NCI-H1694 (cell line): ENCODE results near the gene TMC4.
A peak's percentile ranks its signal among the peaks of the same experiment; 100 is the strongest.
"Not testable (repeated sequence)": the region's sequence is repeated elsewhere in the genome, so short reads cannot be mapped to it uniquely, and the experiment has no call there.

ENCODE experiments used
- DNase-seq: peaks from one replicate; lab custom pipeline; 2025; lab: John Stamatoyannopoulos, UW

Gene TMC4

DNA sequence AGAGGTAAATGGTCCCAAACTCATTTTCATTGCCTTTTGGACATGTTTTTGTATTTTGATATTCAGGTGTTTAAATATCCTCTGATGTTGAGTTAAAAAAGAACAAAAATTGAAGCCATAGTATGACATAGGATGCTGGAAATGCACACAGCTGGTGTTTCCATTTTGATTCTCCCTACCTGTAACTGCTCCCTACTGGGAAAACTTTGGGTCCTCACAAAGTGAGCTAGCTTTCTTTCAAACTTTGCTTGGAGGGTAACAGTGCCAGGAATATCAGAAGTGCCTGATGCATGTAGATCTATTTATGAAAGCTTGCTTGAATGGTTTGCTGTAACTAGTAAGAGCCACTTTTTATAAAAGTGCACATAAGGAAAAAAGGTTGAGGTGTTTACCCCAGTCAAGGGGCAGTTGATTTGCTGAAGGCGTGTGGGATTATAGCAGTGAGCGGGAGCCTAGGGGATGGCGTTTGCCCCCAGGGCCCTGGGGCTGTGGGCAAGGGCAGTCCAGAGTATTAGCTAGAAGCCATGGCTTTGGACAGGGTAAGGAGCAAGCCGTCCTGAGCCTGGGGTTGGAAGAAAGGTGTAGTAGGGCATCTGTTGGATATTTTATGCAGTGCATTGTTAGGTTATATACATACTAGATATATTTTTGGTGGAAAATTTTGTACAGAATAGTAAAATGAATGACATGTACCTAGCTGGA lies 32.0 kb upstream of the TMC4 start:
- no peak for DNase-seq

- no peak for DNase-seq
These were observed 30.2 kb upstream of the TMC4 start for GRCh38 chr19:54203151-54203611.

- DNase-seq, result no peak
These were observed 29.0 kb upstream of the TMC4 start for GRCh38 chr19:54201980-54202379.

GRCh38 chr19:54201172-54201701 lies 28.3 kb upstream of the TMC4 start:
- no peak for DNase-seq

- DNase-seq, result no peak
These were observed 26.4 kb upstream of the TMC4 start for GRCh38 chr19:54199401-54199800.

DNA sequence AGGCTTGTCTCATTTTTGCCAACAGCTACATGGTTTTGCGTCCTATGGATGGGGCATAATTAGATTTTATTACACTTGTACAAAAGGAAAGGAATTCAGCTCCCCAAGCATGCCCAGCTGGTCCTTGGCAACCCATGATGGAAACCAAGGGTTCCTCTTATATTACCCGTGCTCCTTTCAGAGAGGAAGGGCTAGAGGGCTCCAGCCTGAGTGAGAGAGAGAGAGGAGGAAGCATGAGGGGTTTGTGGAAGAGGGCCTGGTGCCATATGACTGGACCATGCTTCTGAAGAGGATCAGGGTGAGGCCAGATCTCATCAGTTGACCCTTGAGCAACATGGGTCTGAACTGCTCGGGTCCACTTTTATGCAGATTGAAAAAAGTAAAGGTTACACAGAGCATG lies 24.2 kb upstream of the TMC4 start:
- DNase-seq, result no peak

GRCh38 chr19:54196536-54196935 lies 23.6 kb upstream of the TMC4 start:
- no peak for DNase-seq

GRCh38 chr19:54194463-54194862 lies 21.5 kb upstream of the TMC4 start:
- DNase-seq, result not testable (repeated sequence)

- DNase-seq, result no peak
These were observed 20.1 kb upstream of the TMC4 start for GRCh38 chr19:54193011-54193410.

- DNase-seq, result no peak
These were observed 19.0 kb upstream of the TMC4 start for GRCh38 chr19:54191811-54192453.

GRCh38 chr19:54191011-54191810 lies 18.3 kb upstream of the TMC4 start, which contains the start of gene TSEN34:
Gene TSEN34, plus strand, starts transcription at chr19:54191308. Its CDS starts 57 bp downstream, at chr19:54191365.
- DNase-seq, result peak; percentile 64

DNA sequence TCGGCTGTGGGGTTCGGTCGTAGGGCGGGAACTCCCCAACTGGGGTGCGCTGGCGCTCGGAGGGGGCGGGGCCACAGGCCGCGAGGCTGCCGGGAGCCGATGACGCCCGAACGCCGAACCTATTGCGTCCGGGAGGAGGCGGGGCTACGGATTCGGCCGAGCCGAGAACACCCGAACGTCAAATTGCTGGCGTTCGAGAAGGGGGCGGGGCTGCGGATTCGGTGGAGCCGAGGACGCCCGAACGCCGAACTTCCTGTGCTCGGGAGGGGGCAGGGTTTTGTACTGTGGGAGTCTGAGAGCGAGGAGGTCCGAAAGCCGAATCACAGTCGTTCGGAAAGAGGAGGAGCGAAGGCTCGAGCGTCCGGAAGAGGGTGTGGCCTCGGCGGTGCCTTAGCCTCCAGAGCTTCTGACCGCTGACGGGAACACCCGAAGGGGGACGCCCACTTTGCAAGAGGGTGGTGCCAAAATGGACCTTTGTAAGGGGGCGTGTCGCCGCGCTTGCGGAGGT lies 17.6 kb upstream of the TMC4 start:
- DNase-seq, result peak; percentile 99

GRCh38 chr19:54189735-54190502 lies 17.0 kb upstream of the TMC4 start:
- DNase-seq, result peak; percentile 100

GRCh38 chr19:54189145-54189734 lies 16.3 kb upstream of the TMC4 start, which contains the start of gene MBOAT7:
Gene MBOAT7, minus strand, starts transcription at chr19:54189580. Its CDS starts 1,072 bp downstream, at chr19:54188508.
- no peak for DNase-seq

GRCh38 chr19:54188215-54188871 lies 15.4 kb upstream of the TMC4 start:
- no peak for DNase-seq

GRCh38 chr19:54186934-54187381 lies 14.0 kb upstream of the TMC4 start:
- no peak for DNase-seq

DNA sequence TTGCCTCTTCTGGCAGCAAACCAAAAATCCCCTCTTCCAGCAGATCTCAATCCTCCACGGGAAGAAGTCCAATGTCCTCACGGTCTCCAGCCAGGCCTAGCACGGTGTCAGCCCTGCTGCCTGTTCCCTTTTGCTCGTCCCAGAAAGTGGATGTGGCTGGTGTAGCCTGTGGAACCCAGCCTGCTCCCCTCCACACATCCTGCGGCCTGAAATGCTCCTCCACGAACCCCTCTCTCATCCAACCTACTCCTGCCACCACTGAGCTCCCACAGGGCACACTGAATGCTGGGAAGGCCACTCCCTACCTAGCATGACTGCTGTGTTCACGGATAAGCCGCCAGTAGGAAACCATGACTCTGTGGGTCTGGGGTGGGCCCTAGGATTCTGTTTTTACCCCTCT lies 13.4 kb upstream of the TMC4 start:
- no peak for DNase-seq

DNA sequence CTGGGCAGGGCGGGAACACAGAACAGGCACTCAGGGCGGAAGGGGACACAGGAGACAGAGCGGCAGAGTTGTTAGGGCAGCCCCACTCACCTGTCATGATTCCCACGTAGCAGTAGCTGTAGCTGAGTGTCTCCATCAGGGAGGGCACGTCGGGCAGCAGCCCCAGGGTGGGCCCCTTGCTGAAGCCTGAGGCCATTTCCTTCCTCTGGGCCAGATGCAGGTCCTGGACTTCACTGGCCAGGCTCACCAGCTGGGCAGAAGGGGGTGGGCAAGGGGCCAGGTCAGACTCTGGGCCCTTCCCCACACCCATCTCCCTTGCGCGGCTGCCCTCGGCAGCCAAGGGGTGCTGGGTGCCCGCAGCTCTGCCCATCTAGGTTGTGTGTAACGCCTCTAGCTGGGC lies 10.5 kb upstream of the TMC4 start:
- DNase-seq, result no peak

DNA sequence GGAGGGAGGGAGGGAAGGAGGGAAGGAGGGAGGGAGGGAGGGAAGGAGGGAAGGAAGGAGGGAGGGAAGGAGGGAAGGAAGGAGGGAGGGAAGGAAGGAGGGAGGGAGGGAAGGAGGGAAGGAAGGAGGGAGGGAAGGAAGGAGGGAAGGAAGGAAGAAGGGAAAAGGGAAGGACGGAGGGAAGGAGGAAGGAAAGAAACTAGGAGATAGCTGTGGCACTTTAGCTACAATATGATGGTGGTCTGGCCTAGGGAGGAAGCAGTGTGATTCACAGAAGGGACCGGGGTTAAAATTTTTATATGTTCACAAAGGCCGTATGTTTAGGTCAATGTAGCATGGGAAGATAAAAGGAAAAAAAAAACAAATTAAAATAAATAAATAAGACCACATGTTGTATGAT lies 8.9 kb upstream of the TMC4 start:
- not testable (repeated sequence) for DNase-seq

- no peak for DNase-seq
These were observed 7.7 kb upstream of the TMC4 start for GRCh38 chr19:54180691-54181091.
